Nucleus accumbens (tissue), 56 donors: ENCODE data around the gene DCDC2B.

Experiments used
- DNase-seq, 56 donors: peaks; one replicate each; lab custom pipeline; 2025; lab: John Stamatoyannopoulos, UW

DCDC2B gene

DNA sequence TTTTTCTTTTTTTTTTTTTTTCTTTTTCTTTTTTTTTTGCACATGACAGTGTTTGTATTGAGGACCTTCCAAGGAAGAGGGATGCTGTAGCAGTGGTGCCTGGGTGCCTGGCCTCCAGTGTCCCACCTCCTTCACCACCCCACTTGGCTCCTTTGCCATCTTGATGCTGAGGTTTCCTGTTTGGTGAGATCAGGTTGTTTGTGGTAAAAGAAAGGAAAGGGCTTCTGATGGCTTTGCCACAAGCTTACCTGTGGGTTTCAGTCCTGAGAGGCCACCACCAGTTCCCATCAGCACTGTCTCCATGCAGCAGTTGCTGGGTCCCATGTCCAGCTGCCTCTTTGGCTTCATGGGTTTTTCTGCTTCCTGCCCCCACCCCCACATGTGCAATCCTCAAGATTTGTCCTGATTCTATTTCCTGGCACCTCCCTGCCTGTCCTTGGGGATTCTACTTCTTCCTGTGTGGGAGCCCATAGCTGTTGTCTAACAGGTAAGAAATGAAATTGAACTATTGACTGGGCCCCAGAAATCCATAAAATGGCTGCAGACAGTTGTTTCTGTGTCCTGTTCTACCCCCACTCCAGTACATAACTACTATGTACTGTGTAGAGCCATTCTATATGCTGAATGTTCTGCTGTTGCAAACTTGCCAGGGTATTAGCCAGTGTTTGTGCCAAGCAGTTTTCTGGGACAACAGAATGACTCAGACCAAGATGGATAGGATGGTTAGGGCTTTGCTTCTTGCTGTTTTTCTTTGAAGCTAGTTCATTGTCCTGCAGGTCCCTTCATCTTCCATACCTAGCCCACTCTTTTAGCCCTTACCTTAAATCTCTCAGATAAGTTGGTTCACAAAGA is 12.7 kb upstream of the DCDC2B start:
- DNase-seq = no peak

DNA sequence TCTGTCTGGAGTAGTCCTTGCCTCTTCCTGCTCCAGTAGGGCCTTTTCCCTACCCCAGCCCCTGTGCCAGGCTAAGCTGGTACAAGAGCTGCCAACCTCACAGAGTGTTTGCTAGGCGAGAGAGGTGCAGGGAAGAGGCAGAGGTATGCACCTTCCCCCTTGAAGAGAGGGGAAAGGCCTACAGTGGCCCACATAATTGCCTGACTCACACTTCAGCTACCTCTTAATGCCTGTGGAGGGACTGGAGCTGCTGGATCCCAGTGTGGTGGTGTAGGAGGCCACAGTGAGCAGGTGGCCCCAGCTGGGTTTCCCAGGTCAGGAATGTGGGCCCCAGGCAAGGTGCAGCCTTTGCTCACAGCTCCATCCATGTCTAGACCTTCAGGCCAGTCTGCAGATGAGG is 11.8 kb upstream of the DCDC2B start:
- DNase-seq = no peak

DNA sequence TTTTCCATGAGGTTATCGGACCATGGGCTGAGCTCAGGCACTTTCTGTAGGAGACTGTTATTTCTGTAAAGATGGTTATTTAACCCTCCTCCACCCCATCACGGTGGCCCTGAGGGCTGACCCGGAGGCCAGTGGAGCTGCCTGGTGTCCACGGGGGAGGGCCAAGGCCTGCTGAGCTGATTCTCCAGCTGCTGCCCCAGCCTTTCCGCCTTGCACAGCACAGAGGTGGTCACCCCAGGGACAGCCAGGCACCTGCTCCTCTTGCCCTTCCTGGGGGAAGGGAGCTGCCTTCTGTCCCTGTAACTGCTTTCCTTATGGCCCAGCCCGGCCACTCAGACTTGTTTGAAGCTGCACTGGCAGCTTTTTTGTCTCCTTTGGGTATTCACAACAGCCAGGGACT is 11.1 kb upstream of the DCDC2B start:
- no peak for DNase-seq

DNA sequence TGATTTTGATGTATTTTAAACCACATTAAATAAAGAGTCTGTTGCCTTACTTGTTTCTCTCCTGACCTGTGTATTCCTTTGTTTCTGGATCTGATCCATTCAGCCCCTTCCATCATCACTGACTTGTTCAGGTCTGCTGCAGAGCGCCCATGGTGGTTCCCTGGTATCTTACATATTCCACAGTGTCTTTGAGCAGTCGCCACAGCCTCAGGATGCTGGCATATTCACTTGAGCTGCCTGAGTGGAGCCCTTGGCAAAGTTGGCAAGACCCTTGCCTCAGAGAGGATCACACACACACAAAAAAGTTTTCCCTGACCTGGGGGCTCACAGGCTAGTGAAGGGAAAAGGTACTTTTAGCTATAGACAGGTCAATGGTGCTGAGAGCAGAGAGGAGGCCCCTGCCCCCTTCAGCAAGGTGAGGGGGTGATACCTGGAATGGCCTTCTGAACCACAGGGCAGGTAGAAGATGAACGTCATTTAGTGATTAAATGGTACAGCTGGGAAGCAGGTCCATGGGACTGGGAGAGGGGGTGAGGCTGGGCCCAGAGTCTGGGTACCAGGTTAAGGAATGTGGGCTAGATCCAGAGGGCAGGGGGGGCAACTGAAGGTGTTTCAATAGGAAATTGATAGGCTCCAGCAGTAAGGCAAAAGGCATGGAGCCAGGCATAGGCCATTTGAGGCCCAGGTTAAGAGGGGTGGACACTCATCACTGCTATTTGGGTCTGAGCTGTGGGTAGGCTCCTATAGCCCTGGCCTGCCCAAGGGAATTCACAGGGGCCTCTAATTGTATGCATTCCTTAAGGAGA is 10.4 kb upstream of the DCDC2B start:
- DNase-seq = no peak

DNA sequence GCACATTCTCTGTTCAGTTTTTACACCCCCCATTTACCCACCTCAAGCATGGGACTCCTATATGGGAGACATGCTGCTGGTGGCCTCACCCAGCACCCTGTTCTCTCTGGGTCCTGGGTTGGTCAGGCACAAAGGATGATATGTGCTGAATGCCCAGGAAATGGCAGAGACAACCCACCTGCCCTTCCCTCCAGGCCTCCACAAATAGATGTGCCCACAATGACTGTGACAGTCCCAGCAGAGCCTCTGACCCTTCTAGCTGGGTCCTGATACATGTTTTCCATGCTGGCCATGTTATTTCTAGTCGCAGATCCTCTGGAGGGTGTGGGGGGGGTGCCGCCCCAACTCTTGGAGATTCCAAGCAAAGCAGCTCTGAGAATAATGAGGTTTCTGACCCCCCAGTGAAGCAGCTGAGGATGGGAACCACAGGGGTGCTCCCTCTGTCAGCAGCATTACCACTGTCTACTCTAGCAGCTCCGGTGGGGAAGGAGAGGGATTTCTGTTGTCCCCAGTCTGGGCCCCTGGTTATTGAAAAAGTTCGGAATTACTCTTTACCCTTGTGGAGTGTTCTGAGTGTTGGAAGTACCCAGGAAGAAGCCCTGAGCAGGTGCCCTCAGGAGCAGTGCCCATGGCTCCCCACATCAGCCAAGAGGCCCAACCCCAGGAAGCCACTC is 9.7 kb upstream of the DCDC2B start:
- no peak for DNase-seq

DNA sequence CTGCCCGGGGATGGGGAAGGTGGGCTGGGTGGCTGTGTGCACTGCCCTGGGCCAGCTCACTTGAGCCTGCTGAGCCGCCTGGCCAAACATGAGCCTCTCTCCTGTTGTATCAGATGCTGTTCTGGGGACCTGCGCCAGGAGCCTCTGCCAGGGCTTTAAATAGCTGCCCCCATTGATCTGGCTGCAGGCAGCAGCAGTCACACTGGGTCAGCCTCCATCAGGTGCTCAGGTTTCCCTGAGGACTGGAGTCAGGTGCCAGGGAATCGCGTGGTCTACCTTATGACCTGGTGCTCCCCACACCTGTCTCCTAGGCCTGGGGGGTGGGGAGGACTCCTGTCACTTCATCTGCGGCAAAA is 9.2 kb upstream of the DCDC2B start:
- DNase-seq = peak in 23 of 56 donors; percentile 4 to 52 (median 28)

DNA sequence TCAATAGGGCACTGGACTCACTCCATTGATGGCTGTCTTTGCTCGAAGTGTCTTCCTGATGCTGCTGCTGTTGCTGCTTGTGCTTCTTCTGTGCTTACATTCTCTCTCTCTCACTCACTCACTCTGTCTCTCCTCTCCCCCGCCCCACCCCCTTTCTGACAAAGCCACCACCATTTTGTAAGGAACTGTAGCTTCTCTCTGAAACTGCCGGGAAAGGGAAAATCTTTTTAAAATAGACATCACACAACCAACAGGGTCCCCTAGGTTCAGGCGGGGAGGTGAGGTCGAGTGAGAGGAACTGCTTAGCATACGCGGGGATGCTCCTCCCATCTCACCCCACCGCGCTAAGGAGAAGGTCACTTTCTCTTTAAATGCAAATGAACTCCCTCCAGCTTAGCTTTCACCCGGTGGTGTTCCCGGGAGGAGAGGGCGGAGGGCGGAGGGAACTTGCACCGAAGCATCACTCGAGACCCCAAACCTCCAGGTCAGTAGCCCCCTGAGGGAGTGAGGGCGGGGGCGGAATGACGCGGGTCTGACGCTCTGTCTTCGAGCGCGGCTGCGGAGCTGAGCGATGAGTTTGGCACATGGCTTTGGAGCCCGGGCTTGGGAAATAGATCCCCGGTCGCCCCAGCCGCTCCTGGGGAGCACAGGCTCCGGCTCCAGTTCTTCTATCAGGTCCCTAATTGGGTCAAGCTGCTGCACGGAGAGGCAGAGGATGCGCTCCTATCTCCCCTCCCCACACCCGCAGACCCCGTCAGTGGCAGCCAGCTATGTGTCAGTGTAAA is 8.5 kb upstream of the DCDC2B start, which contains the start of gene CCDC28B:
Gene CCDC28B, plus strand, starts transcription at position 370 of the 785 bp plus-strand sequence. CDS start 1,341 bp downstream, outside the sequence.
- peak in 51 of 56 donors; percentile 21 to 81 (median 49) for DNase-seq

DNA sequence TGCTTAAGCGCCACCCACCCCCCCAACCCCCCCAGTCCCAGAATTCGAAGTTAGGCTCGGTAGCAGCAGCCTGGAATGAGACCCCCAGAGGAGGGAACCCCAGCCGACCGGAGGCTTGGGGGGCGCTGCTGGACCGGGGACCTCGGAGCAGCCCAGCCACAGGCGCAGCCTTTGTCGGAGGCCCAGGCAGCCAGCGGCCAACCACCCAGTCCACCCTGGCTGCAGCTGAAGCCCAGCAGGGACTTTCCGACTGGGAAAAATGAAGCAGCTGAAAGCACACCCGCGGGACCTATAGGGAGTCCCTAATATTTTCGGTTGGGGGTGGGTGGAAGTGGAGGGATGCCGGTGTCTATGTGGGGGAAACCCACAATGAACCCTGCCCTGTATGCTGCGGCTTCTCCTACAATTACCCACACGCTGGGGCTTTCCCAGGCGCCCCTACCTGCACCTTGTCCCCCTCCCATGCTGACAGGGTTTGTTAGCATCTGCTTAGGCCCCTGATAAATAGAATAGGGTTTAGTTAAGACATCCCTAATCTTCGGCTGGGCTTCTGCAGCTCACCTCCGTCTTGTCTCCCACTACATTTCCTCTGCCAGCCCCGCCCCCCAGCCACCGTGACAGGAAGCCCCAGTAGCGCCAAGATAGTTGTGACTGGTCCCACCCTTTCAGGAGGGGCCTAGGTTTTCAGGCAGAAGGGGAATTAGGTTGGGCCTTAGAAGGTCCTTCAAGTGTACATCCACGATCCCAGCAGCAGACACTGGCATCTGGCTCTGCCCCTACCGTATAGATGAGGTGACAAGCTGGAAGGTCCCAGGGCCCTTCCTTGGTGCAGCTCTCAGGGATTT is 7.7 kb upstream of the DCDC2B start:
- DNase-seq = peak in 46 of 56 donors; percentile 15 to 84 (median 49)

DNA sequence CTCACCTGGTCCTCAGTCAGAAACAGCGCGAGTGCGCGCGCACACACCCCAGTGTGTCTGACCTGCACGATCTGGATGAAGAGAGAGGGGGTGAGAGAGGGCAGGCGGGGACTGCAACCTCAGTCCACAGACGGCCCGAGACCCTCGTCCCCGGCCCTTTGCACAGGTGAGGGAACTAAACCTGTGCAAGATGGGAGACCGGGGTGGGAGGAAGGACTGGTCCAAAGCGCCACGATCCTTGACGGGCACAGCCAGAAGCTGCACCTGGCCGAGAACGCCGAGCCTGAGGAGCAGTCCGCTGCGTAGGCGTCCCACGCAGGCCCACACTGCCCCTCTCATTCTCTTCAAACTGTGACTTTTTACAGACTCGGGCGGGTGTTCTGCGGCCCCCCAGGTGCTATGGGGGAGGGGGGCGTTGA is 3.9 kb upstream of the DCDC2B start:
- peak in 3 of 56 donors; percentile 22 to 36 (median 33) for DNase-seq

DNA sequence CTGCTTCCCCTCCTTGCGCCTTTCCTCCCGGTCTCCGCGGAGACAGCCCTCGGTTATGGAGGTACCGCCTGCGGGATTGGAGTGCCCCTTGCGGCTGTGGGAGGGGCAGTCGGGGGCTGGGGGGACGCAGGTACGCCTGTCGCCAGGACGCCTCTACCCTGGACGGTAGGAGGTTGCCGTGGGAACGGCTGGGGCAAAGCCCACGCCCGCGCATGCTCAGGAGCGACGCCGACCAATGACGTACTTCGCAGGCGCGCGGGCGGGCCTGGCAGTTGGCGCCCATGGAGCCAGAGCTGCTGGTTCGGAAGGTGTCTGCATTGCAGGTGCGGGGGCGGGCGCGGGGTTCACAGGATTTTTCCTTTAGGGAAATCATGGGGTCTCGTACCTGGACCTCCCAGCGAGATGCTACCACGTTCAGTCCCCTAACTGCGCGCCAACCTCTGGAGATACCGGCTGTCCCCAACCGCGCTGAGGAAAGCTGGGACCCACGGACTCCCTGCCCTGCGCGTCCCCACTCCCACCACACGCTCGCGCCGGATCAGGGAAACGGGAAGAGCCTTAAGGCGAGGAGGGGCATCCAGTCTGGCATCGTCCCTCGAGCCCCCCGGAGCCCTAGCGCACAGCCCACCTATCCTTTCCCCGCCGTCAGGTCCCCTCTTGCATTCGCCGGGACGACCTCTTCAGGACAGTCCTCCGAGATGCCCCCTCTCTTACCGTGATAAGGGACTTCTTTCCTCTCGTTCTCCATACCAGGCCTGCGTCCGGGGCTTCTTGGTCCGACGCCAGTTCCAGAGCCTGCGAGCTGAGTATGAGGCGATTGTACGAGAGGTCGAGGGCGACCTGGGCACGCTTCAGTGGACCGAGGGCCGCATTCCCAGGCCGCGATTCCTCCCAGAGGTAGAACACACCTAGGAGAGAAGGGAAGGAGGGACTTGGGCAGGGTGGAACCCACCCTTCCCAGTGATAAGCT is 3.2 kb upstream of the DCDC2B start, which contains the start of gene IQCC:
Gene IQCC, plus strand, starts transcription at position 271 of the 970 bp plus-strand sequence. Its CDS starts 11 bp downstream, at position 282.
- peak in 55 of 56 donors; percentile 27 to 91 (median 76) for DNase-seq

DNA sequence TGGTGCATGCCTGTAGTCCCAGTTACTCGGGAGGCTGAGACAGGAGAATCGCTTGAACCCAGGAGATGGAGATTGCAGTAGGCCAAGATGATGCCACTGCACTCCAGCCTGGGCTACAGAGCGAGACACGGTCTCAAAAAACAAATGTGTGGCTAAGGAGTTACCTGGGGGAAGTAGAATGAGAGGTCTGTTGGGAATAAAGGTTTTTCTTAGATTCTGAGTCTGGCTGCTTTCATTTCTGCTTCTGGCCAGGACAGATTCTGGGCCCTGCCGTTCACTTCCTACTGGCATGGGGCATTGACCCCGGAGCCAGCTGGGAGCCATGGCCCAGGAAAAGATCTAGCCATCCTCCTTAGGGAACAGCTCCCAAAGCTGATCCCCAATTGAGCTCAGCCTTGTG is 420 bp upstream of the DCDC2B start:
- no peak for DNase-seq

DNA sequence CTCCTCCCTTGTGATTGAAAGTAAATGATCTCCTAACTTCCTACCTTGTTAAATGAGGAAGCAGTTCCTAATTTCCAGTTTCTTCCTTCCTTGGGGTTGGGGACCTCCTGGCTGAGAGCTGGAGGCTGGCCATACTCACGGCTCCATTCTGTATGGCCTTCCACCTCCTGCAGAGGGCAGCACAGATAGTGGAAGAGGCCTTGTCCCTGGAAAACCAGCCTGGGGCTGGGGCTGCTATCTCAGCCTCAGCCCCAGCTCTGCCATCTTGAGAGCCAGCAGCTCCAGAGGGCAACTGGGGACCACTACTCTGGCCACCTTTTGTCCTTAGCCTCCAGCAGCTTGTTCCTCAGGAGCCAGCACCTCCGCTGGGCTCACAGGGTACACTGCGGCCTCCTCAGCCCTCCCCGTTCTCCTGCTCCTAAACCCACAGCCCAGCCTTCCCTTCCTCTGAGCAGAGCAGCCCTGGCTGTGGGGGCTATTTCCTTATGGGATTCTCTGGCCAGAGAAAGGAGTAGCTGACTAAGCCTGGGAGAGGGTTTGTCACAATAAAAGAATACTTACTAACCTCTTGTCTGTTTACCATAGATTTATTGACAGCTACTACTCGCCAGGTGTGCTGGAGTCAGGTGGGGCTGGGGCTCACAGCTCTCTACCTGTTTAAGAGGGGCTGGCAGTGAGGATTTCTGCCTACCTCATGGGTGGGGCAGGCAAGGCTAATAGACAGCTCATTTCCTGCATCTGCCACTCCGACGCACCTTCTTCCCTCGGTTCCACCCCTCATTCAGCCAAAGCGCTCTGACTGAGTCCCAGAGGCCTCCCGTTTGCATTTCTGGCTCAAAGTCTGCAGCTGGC is 7.0 kb downstream of the DCDC2B start:
- peak in 37 of 56 donors; percentile 4 to 71 (median 32) for DNase-seq

DNA sequence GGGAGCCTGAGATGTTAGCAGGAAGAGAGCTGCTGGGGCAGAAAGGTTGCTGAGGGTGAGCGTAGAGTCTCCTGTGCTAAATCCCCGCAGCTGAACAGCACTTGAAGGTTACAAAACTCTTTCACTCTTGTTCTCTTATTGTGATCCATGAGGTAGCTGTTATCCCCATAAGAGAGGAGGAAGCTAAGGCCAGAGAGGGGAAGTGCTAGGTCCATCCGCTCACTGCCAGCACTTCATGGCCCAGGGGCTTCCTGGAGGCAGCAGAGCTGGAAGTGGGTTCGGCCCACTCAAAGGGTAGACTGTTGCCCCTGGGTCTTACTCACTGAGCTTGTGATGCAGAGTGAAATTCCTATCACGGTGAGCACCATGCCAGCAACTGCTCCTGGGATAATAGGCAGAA is 7.7 kb downstream of the DCDC2B start:
- no peak for DNase-seq

DNA sequence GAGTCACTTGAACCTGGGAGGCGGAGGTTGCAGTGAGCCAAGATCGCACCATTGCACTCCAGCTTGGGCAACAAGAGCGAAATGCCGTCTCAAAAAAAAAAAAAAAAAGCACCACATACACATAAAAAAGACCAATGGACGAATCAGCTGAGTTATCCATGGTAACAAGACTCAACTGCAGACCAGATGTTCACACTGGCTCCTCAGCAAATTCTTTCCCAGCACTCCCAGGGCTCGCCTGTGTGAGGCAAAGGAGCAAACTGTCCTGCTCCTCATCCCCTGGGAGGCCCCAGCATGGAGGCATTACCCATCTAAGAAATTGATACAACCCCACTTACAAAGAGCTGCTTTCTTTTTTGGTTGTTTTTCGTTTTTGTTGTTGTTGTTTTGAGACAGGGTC is 10.1 kb downstream of the DCDC2B start:
- no peak for DNase-seq

DNA sequence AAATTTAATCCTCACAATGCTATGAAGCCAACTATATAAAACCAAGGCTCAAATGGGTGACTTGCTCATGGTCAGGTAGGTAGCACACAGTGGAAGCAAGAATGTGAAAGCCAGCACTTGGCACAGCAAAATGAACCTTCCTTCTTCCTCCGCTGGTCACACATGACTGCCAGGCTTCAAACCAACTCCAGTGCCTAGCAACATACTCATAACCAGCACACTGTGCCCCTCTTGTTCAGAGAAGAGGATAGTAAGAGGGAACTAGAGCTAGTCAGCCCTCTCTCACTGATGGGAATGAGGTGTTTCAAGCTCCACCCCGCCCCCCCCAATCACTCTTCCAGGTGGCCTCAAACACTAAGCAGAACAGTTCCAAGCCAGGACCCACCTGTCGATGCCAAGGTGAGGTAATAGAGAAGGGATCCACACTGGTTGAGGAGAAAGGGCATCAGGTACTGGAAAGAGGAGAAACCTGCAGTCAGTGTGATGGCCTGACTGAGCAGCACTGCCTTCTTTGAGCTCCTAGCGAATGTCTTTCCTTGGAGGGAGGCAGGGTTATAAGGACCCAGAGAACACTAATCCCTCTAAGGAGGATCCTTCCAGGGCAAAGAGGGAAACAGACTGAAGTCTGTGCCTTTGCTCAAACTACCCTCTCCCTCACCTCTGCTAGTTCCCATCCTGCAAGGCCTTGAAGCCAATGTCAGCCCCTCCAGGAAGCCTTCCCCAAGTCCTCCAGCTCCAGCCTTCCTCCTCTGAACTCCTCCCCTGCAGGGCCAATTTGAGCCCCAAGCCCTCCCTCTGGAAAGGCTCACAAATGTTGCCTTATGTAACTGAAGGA is 12.1 kb downstream of the DCDC2B start:
- no peak for DNase-seq

DNA sequence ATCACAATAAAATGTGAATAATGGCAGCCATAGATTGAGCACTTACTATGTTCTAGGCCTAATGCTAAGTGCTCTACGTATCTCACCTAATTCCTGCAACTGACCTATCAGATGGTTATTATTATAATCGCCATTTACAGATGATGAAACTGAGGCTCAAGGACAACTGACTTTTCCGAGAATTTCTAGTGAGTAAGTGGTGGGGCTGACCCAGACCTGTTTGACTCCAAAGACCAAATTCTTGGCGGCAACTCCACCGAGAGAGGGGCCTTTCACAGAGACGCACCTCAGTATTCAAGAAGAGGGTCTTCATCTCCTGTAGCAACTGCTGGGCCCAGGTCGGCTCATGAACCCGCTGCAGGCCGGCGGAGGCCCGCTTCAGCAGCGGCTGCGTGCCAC is 12.7 kb downstream of the DCDC2B start:
- no peak for DNase-seq
